ENCODE results near the gene PFKFB2.

Gene PFKFB2

DNA sequence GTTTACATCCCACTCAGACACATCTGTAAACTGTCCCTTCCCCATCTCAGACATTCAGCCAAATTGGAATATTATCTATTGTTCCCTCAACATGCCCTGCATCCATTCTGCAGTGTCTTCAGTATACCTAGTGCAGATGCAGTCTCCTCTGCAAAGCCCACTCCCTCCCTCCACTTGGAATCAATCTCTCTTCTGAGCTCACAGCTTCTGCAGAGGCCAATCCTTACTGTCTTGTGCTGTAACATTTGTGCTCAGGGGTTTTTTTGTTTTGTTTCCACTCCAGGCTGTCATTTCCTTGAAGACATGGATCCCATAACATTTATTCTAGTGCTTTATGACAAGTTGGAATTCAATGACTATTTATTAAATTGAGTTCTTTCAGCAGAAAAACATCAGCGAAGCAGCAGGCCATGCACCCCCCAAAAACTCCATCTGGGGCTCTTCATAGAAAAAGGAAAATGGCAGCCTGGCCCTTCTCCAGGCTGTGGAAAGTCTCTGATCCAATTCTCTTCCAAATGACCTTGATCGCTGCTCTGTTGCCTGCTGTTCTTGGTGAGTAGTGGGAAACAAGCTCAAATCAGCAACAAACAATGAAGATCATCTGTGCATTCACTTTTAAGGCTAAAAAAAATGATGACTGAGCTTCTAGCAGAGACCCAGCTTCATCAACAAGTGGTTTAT lies 59.7 kb downstream of the PFKFB2 start:
- H3K14ac ChIP-seq (ENCODE audit: low read length) = no peak overlapping the region
- DNase-seq (ENCODE audit: low spot score) = no peak
- no peak overlapping the region for H3K4me3 ChIP-seq (ENCODE audit: low read length in 2 of 2)
- no peak overlapping the region for H3K23ac ChIP-seq (ENCODE audit: low read depth, low read length, poor library complexity)
- no peak overlapping the region for H3K18ac ChIP-seq (ENCODE audit: low read length)
- H3K4ac ChIP-seq (ENCODE audit: low read length) = no peak overlapping the region
- H3K4me2 ChIP-seq (ENCODE audit: insufficient read depth, low read length, poor library complexity, severe bottlenecking) = no peak overlapping the region
- no peak overlapping the region for H3K27ac ChIP-seq (replicated peaks; ENCODE audit: low read length)
- no peak overlapping the region for H3K9ac ChIP-seq (ENCODE audit: low read depth, low read length, poor library complexity)
- no peaks in the 10 kb centered on the region for H3K9me3 ChIP-seq (replicated peaks in 1 of 2; ENCODE audit: control insufficient read depth in 2 of 2, insufficient read depth in 1 of 2, low read depth in 1 of 2, low read length in 2 of 2)
- H3K4me1 ChIP-seq (ENCODE audit: control insufficient read depth in 2 of 2, insufficient read depth in 1 of 2, low read depth in 1 of 2, low read length in 2 of 2) = no peaks in the 10 kb centered on the region
- H2BK15ac ChIP-seq (ENCODE audit: low read length) = no peak overlapping the region
- no peak overlapping the region for H2AFZ ChIP-seq (ENCODE audit: low read length)
- no peaks in the 10 kb centered on the region for H3K36me3 ChIP-seq (replicated peaks in 1 of 2; ENCODE audit: control insufficient read depth in 2 of 2, insufficient read depth in 2 of 2, low read length in 2 of 2)
- no peak overlapping the region for H4K91ac ChIP-seq (ENCODE audit: low read depth, low read length, poor library complexity)
- peaks cover 0 to 3% (median 0%) of the 10 kb centered on the region in 3 experiments for H3K27me3 ChIP-seq (ENCODE audit: control insufficient read depth in 3 of 3, insufficient read depth in 3 of 3, low read depth in 1 of 3, low read length in 3 of 3)
- no peak overlapping the region for H2AK5ac ChIP-seq (ENCODE audit: low read depth, low read length)
- H2BK12ac ChIP-seq (ENCODE audit: low read length) = no peak overlapping the region
- H2BK5ac ChIP-seq (ENCODE audit: low read length) = no peak overlapping the region
- H2BK120ac ChIP-seq (ENCODE audit: low read depth, low read length) = no peak overlapping the region
- WGBS, 2 donors (ENCODE audit: extremely low coverage in 2 of 2, insufficient read length in 2 of 2, insufficient replicate concordance in 1 of 2) = no CpG with 5 or more reads among the region's 2 CpGs
- no peaks in the 10 kb centered on the region for H3K79me1 ChIP-seq (ENCODE audit: low read depth, low read length)
- H4K8ac ChIP-seq (ENCODE audit: low read depth, low read length) = no peak overlapping the region

DNA sequence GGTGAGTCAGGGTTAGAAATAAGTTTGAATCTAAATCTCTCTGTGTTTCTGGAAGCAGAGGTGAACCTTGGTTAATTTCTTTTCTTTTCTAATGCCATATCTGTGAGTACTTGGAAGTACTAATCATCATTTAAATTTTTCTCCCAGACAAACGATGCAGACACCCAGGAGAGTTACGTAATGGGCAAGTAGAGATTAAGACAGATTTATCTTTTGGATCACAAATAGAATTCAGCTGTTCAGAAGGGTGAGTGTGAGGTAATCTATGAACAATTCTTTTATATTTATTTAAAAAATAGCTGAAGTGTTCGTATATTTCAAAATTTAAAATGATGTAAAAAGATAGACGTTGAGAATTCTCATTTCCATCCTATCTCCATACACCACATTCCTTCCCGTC lies 62.2 kb downstream of the PFKFB2 start:
- H3K9ac ChIP-seq (ENCODE audit: low read depth, low read length, poor library complexity) = no peak overlapping the region
- H2BK5ac ChIP-seq (ENCODE audit: low read length) = no peak overlapping the region
- H3K18ac ChIP-seq (ENCODE audit: low read length) = no peak overlapping the region
- H3K36me3 ChIP-seq (replicated peaks in 1 of 2; ENCODE audit: control insufficient read depth in 2 of 2, insufficient read depth in 2 of 2, low read length in 2 of 2) = no peaks in the 10 kb centered on the region
- no peak for DNase-seq (ENCODE audit: low spot score)
- peaks cover 0 to 3% (median 0%) of the 10 kb centered on the region in 3 experiments for H3K27me3 ChIP-seq (ENCODE audit: control insufficient read depth in 3 of 3, insufficient read depth in 3 of 3, low read depth in 1 of 3, low read length in 3 of 3)
- no peak overlapping the region for H2BK12ac ChIP-seq (ENCODE audit: low read length)
- no peak overlapping the region for H3K4ac ChIP-seq (ENCODE audit: low read length)
- no peak overlapping the region for H2AK5ac ChIP-seq (ENCODE audit: low read depth, low read length)
- no peak overlapping the region for H2BK15ac ChIP-seq (ENCODE audit: low read length)
- H3K4me2 ChIP-seq (ENCODE audit: insufficient read depth, low read length, poor library complexity, severe bottlenecking) = no peak overlapping the region
- H2AFZ ChIP-seq (ENCODE audit: low read length) = no peak overlapping the region
- H3K9me3 ChIP-seq (replicated peaks in 1 of 2; ENCODE audit: control insufficient read depth in 2 of 2, insufficient read depth in 1 of 2, low read depth in 1 of 2, low read length in 2 of 2) = no peaks in the 10 kb centered on the region
- no peaks in the 10 kb centered on the region for H3K4me1 ChIP-seq (ENCODE audit: control insufficient read depth in 2 of 2, insufficient read depth in 1 of 2, low read depth in 1 of 2, low read length in 2 of 2)
- H3K27ac ChIP-seq (replicated peaks; ENCODE audit: low read length) = no peak overlapping the region
- no CpG with 5 or more reads among the region's 5 CpGs for WGBS, 2 donors (ENCODE audit: extremely low coverage in 2 of 2, insufficient read length in 2 of 2, insufficient replicate concordance in 1 of 2)
- no peak overlapping the region for H3K4me3 ChIP-seq (ENCODE audit: low read length in 2 of 2)
- no peak overlapping the region for H2BK120ac ChIP-seq (ENCODE audit: low read depth, low read length)
- no peak overlapping the region for H3K14ac ChIP-seq (ENCODE audit: low read length)
- H3K79me1 ChIP-seq (ENCODE audit: low read depth, low read length) = no peaks in the 10 kb centered on the region
- H4K91ac ChIP-seq (ENCODE audit: low read depth, low read length, poor library complexity) = no peak overlapping the region
- H4K8ac ChIP-seq (ENCODE audit: low read depth, low read length) = no peak overlapping the region
- H3K23ac ChIP-seq (ENCODE audit: low read depth, low read length, poor library complexity) = no peak overlapping the region

DNA sequence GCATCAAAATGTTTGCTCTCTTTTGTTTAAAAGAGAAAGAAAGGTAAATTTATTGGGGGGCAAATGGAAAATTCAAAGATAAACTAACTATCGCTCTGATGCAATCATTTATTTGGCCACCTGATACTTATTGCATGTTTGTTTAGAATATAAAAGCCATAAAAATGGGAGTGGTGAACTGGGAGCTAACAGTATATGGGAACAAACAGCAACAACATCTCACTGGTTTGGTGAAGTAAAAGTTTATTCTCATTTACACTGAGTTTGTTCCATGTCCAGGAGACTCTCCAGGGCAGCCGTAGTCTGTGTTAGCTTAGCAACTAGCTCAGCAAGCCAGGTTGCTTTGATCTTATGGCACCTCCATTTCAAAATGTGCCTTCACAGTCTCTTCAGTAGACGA lies 71.3 kb downstream of the PFKFB2 start:
- no peak for DNase-seq (ENCODE audit: low spot score)
- H2BK120ac ChIP-seq (ENCODE audit: low read depth, low read length) = no peak overlapping the region
- no CpG with 5 or more reads among the region's 3 CpGs for WGBS, 2 donors (ENCODE audit: extremely low coverage in 2 of 2, insufficient read length in 2 of 2, insufficient replicate concordance in 1 of 2)
- no peak overlapping the region for H2BK15ac ChIP-seq (ENCODE audit: low read length)
- no peak overlapping the region for H3K4ac ChIP-seq (ENCODE audit: low read length)
- no peak overlapping the region for H3K9ac ChIP-seq (ENCODE audit: low read depth, low read length, poor library complexity)
- H4K91ac ChIP-seq (ENCODE audit: low read depth, low read length, poor library complexity) = no peak overlapping the region
- no peaks in the 10 kb centered on the region for H3K36me3 ChIP-seq (replicated peaks in 1 of 2; ENCODE audit: control insufficient read depth in 2 of 2, insufficient read depth in 2 of 2, low read length in 2 of 2)
- no peak overlapping the region for H4K8ac ChIP-seq (ENCODE audit: low read depth, low read length)
- no peak overlapping the region for H3K23ac ChIP-seq (ENCODE audit: low read depth, low read length, poor library complexity)
- peaks cover 0 to 2% of the 10 kb centered on the region in 2 donors for H3K4me1 ChIP-seq (ENCODE audit: control insufficient read depth in 2 of 2, insufficient read depth in 1 of 2, low read depth in 1 of 2, low read length in 2 of 2)
- H3K9me3 ChIP-seq (replicated peaks in 1 of 2; ENCODE audit: control insufficient read depth in 2 of 2, insufficient read depth in 1 of 2, low read depth in 1 of 2, low read length in 2 of 2) = peaks cover 0 to 6% of the 10 kb centered on the region in 2 donors
- H3K4me3 ChIP-seq (ENCODE audit: low read length in 2 of 2) = no peak overlapping the region
- H3K79me1 ChIP-seq (ENCODE audit: low read depth, low read length) = no peaks in the 10 kb centered on the region
- H3K27ac ChIP-seq (replicated peaks; ENCODE audit: low read length) = no peak overlapping the region
- no peak overlapping the region for H2AK5ac ChIP-seq (ENCODE audit: low read depth, low read length)
- no peak overlapping the region for H2BK12ac ChIP-seq (ENCODE audit: low read length)
- no peak overlapping the region for H2BK5ac ChIP-seq (ENCODE audit: low read length)
- no peak overlapping the region for H2AFZ ChIP-seq (ENCODE audit: low read length)
- no peaks in the 10 kb centered on the region for H3K27me3 ChIP-seq (ENCODE audit: control insufficient read depth in 3 of 3, insufficient read depth in 3 of 3, low read depth in 1 of 3, low read length in 3 of 3)
- no peak overlapping the region for H3K14ac ChIP-seq (ENCODE audit: low read length)
- no peak overlapping the region for H3K4me2 ChIP-seq (ENCODE audit: insufficient read depth, low read length, poor library complexity, severe bottlenecking)
- no peak overlapping the region for H3K18ac ChIP-seq (ENCODE audit: low read length)

- H2BK15ac ChIP-seq (ENCODE audit: low read length) = no peak overlapping the region
These were observed 75.4 kb downstream of the PFKFB2 start for GRCh38 chr1:207128336-207128921.

More at GRCh38 chr1:207128336-207128921, 75.4 kb downstream of the PFKFB2 start:
- no peaks in the 10 kb centered on the region for H3K36me3 ChIP-seq (replicated peaks in 1 of 2; ENCODE audit: control insufficient read depth in 2 of 2, insufficient read depth in 2 of 2, low read length in 2 of 2)
- H2AK5ac ChIP-seq (ENCODE audit: low read depth, low read length) = no peak overlapping the region
- H4K91ac ChIP-seq (ENCODE audit: low read depth, low read length, poor library complexity) = no peak overlapping the region
- H3K9me3 ChIP-seq (replicated peaks in 1 of 2; ENCODE audit: control insufficient read depth in 2 of 2, insufficient read depth in 1 of 2, low read depth in 1 of 2, low read length in 2 of 2) = peaks cover 0 to 6% of the 10 kb centered on the region in 2 donors
- no peak overlapping the region for H2BK120ac ChIP-seq (ENCODE audit: low read depth, low read length)
- H3K4me1 ChIP-seq (ENCODE audit: control insufficient read depth in 2 of 2, insufficient read depth in 1 of 2, low read depth in 1 of 2, low read length in 2 of 2) = peaks cover 0 to 1% of the 10 kb centered on the region in 2 donors
- H2BK5ac ChIP-seq (ENCODE audit: low read length) = no peak overlapping the region
- DNase-seq (ENCODE audit: low spot score) = no peak
- no peak overlapping the region for H3K4me3 ChIP-seq (ENCODE audit: low read length in 2 of 2)
- H3K23ac ChIP-seq (ENCODE audit: low read depth, low read length, poor library complexity) = no peak overlapping the region
- no peak overlapping the region for H3K9ac ChIP-seq (ENCODE audit: low read depth, low read length, poor library complexity)
- no peak overlapping the region for H3K4ac ChIP-seq (ENCODE audit: low read length)
- H3K4me2 ChIP-seq (ENCODE audit: insufficient read depth, low read length, poor library complexity, severe bottlenecking) = no peak overlapping the region
- H3K14ac ChIP-seq (ENCODE audit: low read length) = no peak overlapping the region
- no peak overlapping the region for H3K27ac ChIP-seq (replicated peaks; ENCODE audit: low read length)
- peaks cover 0 to 3% (median 0%) of the 10 kb centered on the region in 3 experiments for H3K27me3 ChIP-seq (ENCODE audit: control insufficient read depth in 3 of 3, insufficient read depth in 3 of 3, low read depth in 1 of 3, low read length in 3 of 3)
- H3K18ac ChIP-seq (ENCODE audit: low read length) = no peak overlapping the region
- H3K79me1 ChIP-seq (ENCODE audit: low read depth, low read length) = no peaks in the 10 kb centered on the region
- no peak overlapping the region for H2AFZ ChIP-seq (ENCODE audit: low read length)
- H2BK12ac ChIP-seq (ENCODE audit: low read length) = no peak overlapping the region
- H4K8ac ChIP-seq (ENCODE audit: low read depth, low read length) = no peak overlapping the region

Data from neuronal stem cell (in vitro differentiated cells).